Neuronal stem cell (in vitro differentiated cells): ENCODE measurements around the gene ZNF865.

ENCODE experiments used
- DNase-seq: peaks from one replicate; pipeline ENCODE4 v3.0.0-alpha.2; 2013; ENCODE audit warnings: low spot score
- H2AFZ ChIP-seq: one replicate; pipeline ENCODE4 v1.6.1; 2013; ENCODE audit warnings: mild to moderate bottlenecking, low read length, inconsistent platforms
- H2AK5ac ChIP-seq: 2 replicates; pipeline ENCODE4 v1.6.1; 2013; ENCODE audit warnings: low read depth, mild to moderate bottlenecking, inconsistent platforms, low read length, moderate library complexity, mixed read lengths
- H2BK120ac ChIP-seq: 2 replicates; pipeline ENCODE4 v1.6.1; 2013; ENCODE audit warnings: low read depth, mild to moderate bottlenecking, inconsistent platforms, low read length, moderate library complexity, mixed read lengths
- H2BK12ac ChIP-seq: one replicate; pipeline ENCODE4 v1.6.1; 2013; ENCODE audit warnings: low read length, inconsistent platforms
- H2BK15ac ChIP-seq: 2 replicates; pipeline ENCODE4 v1.6.1; 2013; ENCODE audit warnings: mild to moderate bottlenecking, low read length, inconsistent platforms, mixed read lengths
- H2BK5ac ChIP-seq: one replicate; pipeline ENCODE4 v1.6.1; 2013; ENCODE audit warnings: inconsistent platforms, mild to moderate bottlenecking, low read length, moderate library complexity
- H3K14ac ChIP-seq: one replicate; pipeline ENCODE4 v1.6.1; 2013; ENCODE audit warnings: low read length, inconsistent platforms
- H3K18ac ChIP-seq: 2 replicates; pipeline ENCODE4 v1.6.1; 2013; ENCODE audit warnings: low read length, inconsistent platforms
- H3K23ac ChIP-seq: 2 replicates; pipeline ENCODE4 v1.6.1; 2013; ENCODE audit warnings: low read depth, mild to moderate bottlenecking, mixed read lengths, low read length, inconsistent platforms; ENCODE audit not compliant: poor library complexity
- H3K27ac ChIP-seq: replicated peaks from 3 replicates; pipeline ENCODE4 v1.5.1; 2013; ENCODE audit warnings: low read length, inconsistent platforms
- H3K27me3 ChIP-seq, 3 experiments: 2 replicates each; pipeline ENCODE4 v1.6.1; 2013; ENCODE audit warnings: low read length in 3 of 3, mild to moderate bottlenecking in 2 of 3, inconsistent platforms in 1 of 3, low read depth in 1 of 3, mixed read lengths in 1 of 3, moderate library complexity in 1 of 3; ENCODE audit not compliant: control insufficient read depth in 3 of 3, insufficient read depth in 3 of 3
- H3K36me3 ChIP-seq, 2 donors: replicated peaks in 1 of 2; 2 replicates each; pipeline ENCODE4 v1.6.1; 2013; ENCODE audit warnings: low read length in 2 of 2; ENCODE audit not compliant: control insufficient read depth in 2 of 2, insufficient read depth in 2 of 2
- H3K4ac ChIP-seq: 2 replicates; pipeline ENCODE4 v1.6.1; 2013; ENCODE audit warnings: inconsistent platforms, mild to moderate bottlenecking, low read length, moderate library complexity
- H3K4me1 ChIP-seq, 2 donors: 1 replicate in 1 of 2; 2 replicates in 1 of 2; pipeline ENCODE4 v1.6.1; 2013; ENCODE audit warnings: low read length in 2 of 2, low read depth in 1 of 2; ENCODE audit not compliant: control insufficient read depth in 2 of 2, insufficient read depth in 1 of 2
- H3K4me2 ChIP-seq: one replicate; pipeline ENCODE4 v1.6.1; 2013; ENCODE audit warnings: mild to moderate bottlenecking, low read length, inconsistent platforms; ENCODE audit not compliant: insufficient read depth, poor library complexity, severe bottlenecking
- H3K4me3 ChIP-seq, 2 donors: 2 replicates each; pipeline ENCODE4 v1.5.1; 2013; ENCODE audit warnings: low read length in 2 of 2, mild to moderate bottlenecking in 2 of 2, inconsistent platforms in 1 of 2, moderate library complexity in 1 of 2
- H3K79me1 ChIP-seq: one replicate; pipeline ENCODE4 v1.6.1; 2013; ENCODE audit warnings: low read depth, mild to moderate bottlenecking, inconsistent platforms, low read length, moderate library complexity
- H3K9ac ChIP-seq: one replicate; pipeline ENCODE4 v1.6.1; 2013; ENCODE audit warnings: mild to moderate bottlenecking, low read depth, low read length, inconsistent platforms; ENCODE audit not compliant: poor library complexity
- H3K9me3 ChIP-seq, 2 donors: replicated peaks in 1 of 2; 2 replicates each; pipeline versions ENCODE3 to v1.6.1; 2013; ENCODE audit warnings: low read length in 2 of 2, mild to moderate bottlenecking in 2 of 2, inconsistent platforms in 1 of 2, low read depth in 1 of 2, mixed read lengths in 1 of 2, moderate library complexity in 1 of 2; ENCODE audit not compliant: control insufficient read depth in 2 of 2, insufficient read depth in 1 of 2
- H4K8ac ChIP-seq: one replicate; pipeline ENCODE4 v1.6.1; 2013; ENCODE audit warnings: low read depth, mild to moderate bottlenecking, inconsistent platforms, low read length, moderate library complexity
- H4K91ac ChIP-seq: one replicate; pipeline ENCODE4 v1.6.1; 2013; ENCODE audit warnings: low read length, low read depth, mild to moderate bottlenecking, inconsistent platforms; ENCODE audit not compliant: poor library complexity
- WGBS, 2 donors: extraction: QIAGEN DNeasy Blood & Tissue Kit; methylation state at CpG; one replicate each; pipeline ENCODE4 v1.1.7; 2013; ENCODE audit warnings: missing lambda C conversion rate in 2 of 2, mixed read lengths in 1 of 2; ENCODE audit not compliant: insufficient read length in 2 of 2, insufficient replicate concordance in 1 of 2; ENCODE audit errors: extremely low coverage in 2 of 2; 5-methylcytosine and 5-hydroxymethylcytosine counted together

Gene ZNF865

GRCh38 chr19:55624109-55625003, 18.9 kb downstream of the ZNF865 start, which contains the start of gene ZNF784:
ZNF784 (minus strand) TSS chr19:55624566; CDS start chr19:55624561, 5 bp downstream.
- DNase-seq = peak; percentile 96
- no CpG with 5 or more reads among the region's 56 CpGs for WGBS, 2 donors
- Histone ChIP-seq H3K4me3 (peak within 1 kb of the TSS; percentile 79 to 81), H4K91ac (no peak within 1 kb of the TSS), H3K27ac (peak within 1 kb of the TSS; percentile 96), H2BK120ac (no peak within 1 kb of the TSS), H3K27me3 (no peaks in the 10 kb centered on the region), H3K36me3 (peaks cover 13 to 24% of the 10 kb centered on the region in 2 donors), H2BK12ac (no peak within 1 kb of the TSS), H2BK15ac (peak within 1 kb of the TSS; percentile 7), H4K8ac (no peak within 1 kb of the TSS), H3K79me1 (no peaks in the 10 kb centered on the region), H2AFZ (peak within 1 kb of the TSS; percentile 94), H2BK5ac (no peak within 1 kb of the TSS), H3K9me3 (no peaks in the 10 kb centered on the region), H3K23ac (peak within 1 kb of the TSS; percentile 78), H2AK5ac (no peak within 1 kb of the TSS), H3K18ac (peak within 1 kb of the TSS; percentile 96), H3K4ac (no peak within 1 kb of the TSS), H3K14ac (no peak within 1 kb of the TSS), H3K9ac (peak within 1 kb of the TSS; percentile 72), H3K4me1 (peaks cover 0 to 6% of the 10 kb centered on the region in 2 donors), H3K4me2 (peak within 1 kb of the TSS; percentile 86)

DNA sequence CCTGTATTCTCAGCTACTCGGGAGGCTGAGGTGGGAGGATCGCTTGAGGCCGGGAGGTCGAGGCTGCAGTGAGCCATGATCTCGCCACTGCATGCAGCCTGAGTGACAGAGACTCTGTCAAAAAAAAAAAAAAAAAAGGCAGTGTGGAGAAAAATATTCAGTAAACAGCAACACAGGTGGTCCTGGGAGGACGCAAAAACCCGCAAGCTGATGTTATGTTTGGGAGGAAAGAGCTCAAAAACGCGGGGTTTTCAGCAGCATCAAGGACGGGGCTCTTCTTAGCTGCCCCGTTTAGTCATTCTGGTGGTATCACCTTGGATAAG, 19.5 kb downstream of the ZNF865 start:
- peak overlapping the region; percentile 94 for H2AFZ ChIP-seq
- peaks cover 10 to 20% of the 10 kb centered on the region in 2 donors for H3K36me3 ChIP-seq
- H3K4me3 ChIP-seq = peak overlapping the region; percentile 60 to 79
- H4K8ac ChIP-seq = no peak overlapping the region
- peak overlapping the region; percentile 86 for H3K4me2 ChIP-seq
- no peak overlapping the region for H2BK5ac ChIP-seq
- DNase-seq = no peak
- H3K4ac ChIP-seq = no peak overlapping the region
- H3K18ac ChIP-seq = peak overlapping the region; percentile 77
- peak overlapping the region; percentile 77 for H3K23ac ChIP-seq
- H2AK5ac ChIP-seq = no peak overlapping the region
- H3K4me1 ChIP-seq = peaks cover 0 to 6% of the 10 kb centered on the region in 2 donors
- H3K27me3 ChIP-seq = no peaks in the 10 kb centered on the region
- WGBS, 2 donors = no CpG with 5 or more reads among the region's 11 CpGs
- no peak overlapping the region for H2BK12ac ChIP-seq
- H2BK120ac ChIP-seq = no peak overlapping the region
- H3K14ac ChIP-seq = no peak overlapping the region
- H3K9me3 ChIP-seq = no peaks in the 10 kb centered on the region
- H2BK15ac ChIP-seq = peak overlapping the region; percentile 7
- H3K79me1 ChIP-seq = no peaks in the 10 kb centered on the region
- H4K91ac ChIP-seq = no peak overlapping the region
- no peak overlapping the region for H3K9ac ChIP-seq
- peak overlapping the region; percentile 61 for H3K27ac ChIP-seq

DNA sequence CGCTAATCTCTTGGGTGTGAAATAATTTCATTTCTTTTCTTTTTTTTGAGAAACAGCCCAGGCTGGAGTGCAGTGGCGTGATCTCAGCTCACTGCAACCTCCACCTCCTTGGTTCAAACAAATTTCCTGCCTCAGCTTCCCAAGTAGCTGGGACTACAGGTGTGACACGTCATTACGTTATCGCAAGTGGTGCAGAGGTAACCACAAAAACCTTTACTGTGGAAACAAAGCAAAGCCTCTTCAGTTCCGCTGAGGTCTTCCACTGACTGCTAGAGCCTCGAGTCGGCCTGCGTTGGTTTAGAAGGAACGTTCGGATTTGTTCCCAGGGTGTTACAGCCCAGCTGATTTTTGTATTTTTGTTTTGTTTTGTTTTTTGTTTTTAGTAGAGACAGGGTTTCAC, 20.9 kb downstream of the ZNF865 start:
- no peak overlapping the region for H2BK5ac ChIP-seq
- H3K27me3 ChIP-seq = no peaks in the 10 kb centered on the region
- H3K9ac ChIP-seq = no peak overlapping the region
- no peak overlapping the region for H2AK5ac ChIP-seq
- H3K27ac ChIP-seq = no peak overlapping the region
- no peak overlapping the region for H3K23ac ChIP-seq
- H4K91ac ChIP-seq = no peak overlapping the region
- no peak overlapping the region for H4K8ac ChIP-seq
- H2BK15ac ChIP-seq = no peak overlapping the region
- H2BK12ac ChIP-seq = no peak overlapping the region
- peaks cover 3 to 7% of the 10 kb centered on the region in 2 donors for H3K36me3 ChIP-seq
- H2BK120ac ChIP-seq = no peak overlapping the region
- WGBS, 2 donors = no CpG with 5 or more reads among the region's 11 CpGs
- no peak for DNase-seq
- no peak overlapping the region for H3K4ac ChIP-seq
- no peaks in the 10 kb centered on the region for H3K9me3 ChIP-seq
- H3K4me2 ChIP-seq = no peak overlapping the region
- H3K4me1 ChIP-seq = peaks cover 0 to 6% of the 10 kb centered on the region in 2 donors
- no peak overlapping the region for H3K4me3 ChIP-seq
- no peaks in the 10 kb centered on the region for H3K79me1 ChIP-seq
- no peak overlapping the region for H3K14ac ChIP-seq
- no peak overlapping the region for H3K18ac ChIP-seq
- no peak overlapping the region for H2AFZ ChIP-seq

GRCh38 chr19:55632463-55632834, 27.0 kb downstream of the ZNF865 start:
- Histone ChIP-seq H3K4me2 (no peak overlapping the region), H2AK5ac (peak overlapping the region; percentile 7), H3K4me3 (no peak overlapping the region), H2AFZ (peak overlapping the region; percentile 68), H2BK5ac (no peak overlapping the region), H3K9me3 (no peaks in the 10 kb centered on the region), H3K14ac (no peak overlapping the region), H3K27me3 (no peaks in the 10 kb centered on the region), H2BK15ac (peak overlapping the region; percentile 79), H2BK12ac (no peak overlapping the region), H3K27ac (no peak overlapping the region), H3K4me1 (peaks cover 9 to 11% of the 10 kb centered on the region in 2 donors), H2BK120ac (no peak overlapping the region), H3K79me1 (peaks cover 18% of the 10 kb centered on the region), H3K36me3 (no peaks in the 10 kb centered on the region), H3K18ac (peak overlapping the region; percentile 78), H4K91ac (no peak overlapping the region), H3K9ac (no peak overlapping the region), H4K8ac (no peak overlapping the region), H3K23ac (no peak overlapping the region), H3K4ac (no peak overlapping the region)
- no CpG with 5 or more reads among the region's 3 CpGs for WGBS, 2 donors
- peak; percentile 92 for DNase-seq
